Effector CD4-positive, alpha-beta T cell (primary cell): Measurements from ENCODE around the gene C1QL1.

Source experiments
- DNase-seq: peaks from one replicate; pipeline ENCODE4 v3.0.0-alpha.2; 2020

Gene C1QL1

GRCh38 chr17:44988044-44988942, 20.2 kb upstream of the C1QL1 start:
- no peak for DNase-seq

- no peak for DNase-seq
Observed at GRCh38 chr17:44983563-44983962, 15.5 kb upstream of the C1QL1 start.

- no peak for DNase-seq
Observed at GRCh38 chr17:44982113-44982702, 14.1 kb upstream of the C1QL1 start.

- no peak for DNase-seq
Observed at GRCh38 chr17:44981221-44981968, 13.3 kb upstream of the C1QL1 start.

GRCh38 chr17:44979426-44979995, 11.4 kb upstream of the C1QL1 start:
- no peak for DNase-seq

GRCh38 chr17:44978807-44979206, 10.7 kb upstream of the C1QL1 start:
- no peak for DNase-seq

- no peak for DNase-seq
Observed at GRCh38 chr17:44977814-44978550, 9.9 kb upstream of the C1QL1 start.

- DNase-seq: no peak
Observed at GRCh38 chr17:44977065-44977464, 9.0 kb upstream of the C1QL1 start.

- no peak for DNase-seq
Observed at GRCh38 chr17:44976206-44976605, 8.1 kb upstream of the C1QL1 start.

- DNase-seq: no peak
Observed at GRCh38 chr17:44972953-44973352, 4.8 kb upstream of the C1QL1 start.

GRCh38 chr17:44971776-44972483, 3.8 kb upstream of the C1QL1 start:
- DNase-seq: no peak

- DNase-seq: no peak
Observed at GRCh38 chr17:44970136-44970741, 2.1 kb upstream of the C1QL1 start.

- no peak for DNase-seq
Observed at GRCh38 chr17:44969144-44969780, 1.2 kb upstream of the C1QL1 start.

- no peak for DNase-seq
Observed at GRCh38 chr17:44967907-44968224, 237 bp downstream of the C1QL1 start.

- no peak for DNase-seq
Observed at GRCh38 chr17:44967026-44967906, 837 bp downstream of the C1QL1 start.

- no peak for DNase-seq
Observed at GRCh38 chr17:44966348-44967025, 1.6 kb downstream of the C1QL1 start.

GRCh38 chr17:44965481-44966234, 2.4 kb downstream of the C1QL1 start:
- DNase-seq: no peak

GRCh38 chr17:44961921-44962350, 6.2 kb downstream of the C1QL1 start:
- no peak for DNase-seq

GRCh38 chr17:44960691-44961090, 7.4 kb downstream of the C1QL1 start:
- no peak for DNase-seq
